Stimulated activated CD4-positive, alpha-beta T cell treated with anti-CD3 and anti-CD28 coated beads, Interleukin-1b, Interleukin-23, amount 100 ng/mL, for 24 hours (primary cell): ENCODE measurements around the gene ERC2.

ENCODE experiments used
- DNase-seq, 4 experiments: peaks; one replicate each; pipeline ENCODE4 v3.0.0-alpha.2; 2020; ENCODE audit warnings: low read depth in 4 of 4, low spot score in 1 of 4

ERC2 gene

GRCh38 chr3:55942868-55943267, 525.4 kb downstream of the ERC2 start:
- DNase-seq, result no peak

- no peak for DNase-seq
Measured at GRCh38 chr3:55939287-55939686, 529.0 kb downstream of the ERC2 start.

GRCh38 chr3:55937301-55937700, 531.0 kb downstream of the ERC2 start:
- DNase-seq, result no peak

GRCh38 chr3:55936549-55937052, 531.7 kb downstream of the ERC2 start:
- no peak for DNase-seq

GRCh38 chr3:55935241-55935640, 533.0 kb downstream of the ERC2 start:
- DNase-seq, result no peak

- DNase-seq, result no peak
Measured at GRCh38 chr3:55934771-55935170, 533.5 kb downstream of the ERC2 start.

- no peak for DNase-seq
Measured at GRCh38 chr3:55929154-55929869, 539.0 kb downstream of the ERC2 start.

GRCh38 chr3:55923626-55924025, 544.6 kb downstream of the ERC2 start:
- DNase-seq, result no peak

- DNase-seq, result no peak
Measured at GRCh38 chr3:55923207-55923606, 545.1 kb downstream of the ERC2 start.

- no peak for DNase-seq
Measured at GRCh38 chr3:55912880-55913279, 555.4 kb downstream of the ERC2 start.

- no peak for DNase-seq
Measured at GRCh38 chr3:55911266-55911665, 557.0 kb downstream of the ERC2 start.

GRCh38 chr3:55910543-55910942, 557.7 kb downstream of the ERC2 start:
- no peak for DNase-seq

GRCh38 chr3:55909373-55909772, 558.9 kb downstream of the ERC2 start:
- no peak for DNase-seq

GRCh38 chr3:55907616-55908015, 560.7 kb downstream of the ERC2 start:
- DNase-seq, result no peak

- no peak for DNase-seq
Measured at GRCh38 chr3:55906896-55907295, 561.4 kb downstream of the ERC2 start.

GRCh38 chr3:55904716-55905115, 563.6 kb downstream of the ERC2 start:
- no peak for DNase-seq

GRCh38 chr3:55903680-55904079, 564.6 kb downstream of the ERC2 start:
- no peak for DNase-seq

- DNase-seq, result no peak
Measured at GRCh38 chr3:55902221-55902900, 565.9 kb downstream of the ERC2 start.

GRCh38 chr3:55899887-55900286, 568.4 kb downstream of the ERC2 start:
- DNase-seq, result no peak

GRCh38 chr3:55897573-55898224, 570.6 kb downstream of the ERC2 start:
- no peak for DNase-seq

- no peak for DNase-seq
Measured at GRCh38 chr3:55895897-55896566, 572.2 kb downstream of the ERC2 start.

GRCh38 chr3:55894605-55895004, 573.7 kb downstream of the ERC2 start:
- no peak for DNase-seq
